Smooth muscle cell (in vitro differentiated cells): ENCODE data around the gene MAGI1. TPM values are rescaled to one million over a fixed set of nuclear protein-coding genes. Genes with fewer than 3 reads are reported as not detected.
"Not testable (repeated sequence)": the region's sequence is repeated elsewhere in the genome, so short reads cannot be mapped to it uniquely, and the experiment has no call there.

Experiments used
- DNase-seq: peaks from one replicate; lab custom pipeline; 2025; ENCODE audit not compliant: unreplicated experiment; lab: John Stamatoyannopoulos, UW
- H2AFZ ChIP-seq: fragments of 200-600 bp; sonication (generic); 2 replicates; pipeline ENCODE4 v1.6.0; 2016; ENCODE audit warnings: antibody characterized with exemption, low read depth, mild to moderate bottlenecking
- H3F3A ChIP-seq: fragments of 200-600 bp; sonication (generic); 2 replicates; pipeline ENCODE4 v1.6.0; 2017; ENCODE audit warnings: antibody characterized with exemption, low read depth
- H3K27ac ChIP-seq: fragments of 200-600 bp; sonication (generic); 2 replicates; pipeline ENCODE4 v1.5.1; 2016; ENCODE audit warnings: low read depth, mild to moderate bottlenecking
- H3K27me3 ChIP-seq: fragments of 200-600 bp; sonication (generic); 2 replicates; pipeline ENCODE4 v1.6.1; 2016; ENCODE audit warnings: low read depth, mild to moderate bottlenecking
- H3K36me3 ChIP-seq: fragments of 200-600 bp; sonication (generic); 2 replicates; pipeline ENCODE4 v1.5.1; 2016; ENCODE audit warnings: low read depth
- H3K4me1 ChIP-seq: fragments of 200-600 bp; sonication (generic); 2 replicates; pipeline ENCODE4 v1.5.1; 2016; ENCODE audit warnings: low read depth
- H3K4me2 ChIP-seq: fragments of 200-600 bp; sonication (generic); 2 replicates; pipeline ENCODE4 v1.6.0; 2016; ENCODE audit warnings: mild to moderate bottlenecking
- H3K4me3 ChIP-seq: fragments of 200-600 bp; sonication (generic); 2 replicates; pipeline ENCODE4 v1.5.1; 2016; ENCODE audit warnings: mild to moderate bottlenecking
- H3K79me2 ChIP-seq: fragments of 200-600 bp; sonication (generic); 2 replicates; pipeline ENCODE4 v1.6.0; 2016; ENCODE audit warnings: low read depth, mild to moderate bottlenecking
- H3K9ac ChIP-seq: fragments of 200-600 bp; sonication (generic); 2 replicates; pipeline ENCODE4 v1.6.0; 2016; ENCODE audit warnings: low read depth
- H3K9me3 ChIP-seq: fragments of 200-600 bp; sonication (generic); replicated peaks from 2 replicates; pipeline ENCODE4 v1.5.1; 2016; ENCODE audit warnings: low read depth
- H4K20me1 ChIP-seq: fragments of 200-600 bp; sonication (generic); 2 replicates; pipeline ENCODE4 v1.6.0; 2016; ENCODE audit warnings: low read depth
- WGBS: methylation state at CpG from one replicate; pipeline ENCODE4 v1.1.7; 2016; ENCODE audit warnings: low lambda C conversion rate; 5-methylcytosine and 5-hydroxymethylcytosine counted together
- polyA plus RNA-seq: library from polyadenylated mRNA; unstranded; fragments of >200 nt; fragmentation: Nextera tagmentation; extraction: Ambion mirVana; gene quantifications from 2 replicates; pipeline ENCODE4 v1.2.1, GENCODE V29; 2016
- total RNA-seq: library from RNA; depleted of rRNA; stranded (reverse); fragments of >200 nt; gene quantifications from 2 replicates; pipeline ENCODE4 v1.2.3, GENCODE V29; 2014
- TF ChIP-seq, protein P1 (sequence below): fragments of 200-600 bp; sonication (generic); IDR thresholded peaks from 2 replicates; pipeline ENCODE4 v1.5.1; 2017; ENCODE audit warnings: borderline replicate concordance, mild to moderate bottlenecking, antibody characterized with exemption; ENCODE audit not compliant: insufficient read depth, poor library complexity, severe bottlenecking

The MAGI1 gene
- total and polyA plus RNA-seq, 2 experiments from 2014 or later, result 9.9 to 23.3 TPM

DNA sequence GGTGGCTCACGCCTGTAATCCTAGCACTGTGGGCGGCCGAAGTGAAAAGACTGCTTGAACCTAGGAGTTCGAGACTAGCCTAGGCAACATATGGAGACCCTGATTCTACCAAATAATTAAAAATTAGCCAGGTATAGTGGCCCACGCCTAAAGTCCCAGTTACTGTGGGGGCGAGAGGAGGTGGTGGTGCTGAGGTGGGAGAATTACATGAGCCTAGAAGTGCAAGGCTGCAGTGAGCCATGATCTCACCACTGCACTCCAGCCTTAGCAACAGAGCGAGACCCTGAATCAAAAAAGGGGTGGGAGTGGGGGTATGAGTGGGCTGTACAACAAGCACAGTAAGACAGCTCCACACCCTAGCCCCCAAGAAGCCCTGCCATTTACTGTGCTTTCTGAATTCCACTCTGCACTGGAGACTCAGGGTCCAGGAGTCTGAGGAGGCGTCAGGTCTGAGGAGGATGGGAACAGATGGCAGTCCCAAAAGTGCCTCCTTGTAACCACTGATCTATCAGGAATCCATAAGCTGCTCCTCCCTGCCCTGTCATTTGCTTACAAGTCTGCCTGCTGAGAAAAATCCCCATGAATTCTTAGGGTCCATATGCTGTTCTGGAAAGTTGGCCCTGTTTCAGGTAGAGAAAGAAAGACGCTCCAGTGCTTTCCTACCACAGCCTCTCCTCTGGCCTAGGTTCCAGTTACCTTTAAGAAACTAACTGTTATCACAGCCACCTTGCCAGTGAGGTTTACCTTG lies 171.1 kb downstream of the MAGI1 start:
- TF ChIP-seq, protein P1, sequence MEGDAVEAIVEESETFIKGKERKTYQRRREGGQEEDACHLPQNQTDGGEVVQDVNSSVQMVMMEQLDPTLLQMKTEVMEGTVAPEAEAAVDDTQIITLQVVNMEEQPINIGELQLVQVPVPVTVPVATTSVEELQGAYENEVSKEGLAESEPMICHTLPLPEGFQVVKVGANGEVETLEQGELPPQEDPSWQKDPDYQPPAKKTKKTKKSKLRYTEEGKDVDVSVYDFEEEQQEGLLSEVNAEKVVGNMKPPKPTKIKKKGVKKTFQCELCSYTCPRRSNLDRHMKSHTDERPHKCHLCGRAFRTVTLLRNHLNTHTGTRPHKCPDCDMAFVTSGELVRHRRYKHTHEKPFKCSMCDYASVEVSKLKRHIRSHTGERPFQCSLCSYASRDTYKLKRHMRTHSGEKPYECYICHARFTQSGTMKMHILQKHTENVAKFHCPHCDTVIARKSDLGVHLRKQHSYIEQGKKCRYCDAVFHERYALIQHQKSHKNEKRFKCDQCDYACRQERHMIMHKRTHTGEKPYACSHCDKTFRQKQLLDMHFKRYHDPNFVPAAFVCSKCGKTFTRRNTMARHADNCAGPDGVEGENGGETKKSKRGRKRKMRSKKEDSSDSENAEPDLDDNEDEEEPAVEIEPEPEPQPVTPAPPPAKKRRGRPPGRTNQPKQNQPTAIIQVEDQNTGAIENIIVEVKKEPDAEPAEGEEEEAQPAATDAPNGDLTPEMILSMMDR, result no peak
- DNase-seq, result no peak
- H3K4me3 ChIP-seq, result no peak overlapping the region
- H3K4me2 ChIP-seq, result no peak overlapping the region
- H3K79me2 ChIP-seq, result peaks cover 6% of the 10 kb centered on the region
- H3K36me3 ChIP-seq, result no peaks in the 10 kb centered on the region
- H3F3A ChIP-seq, result no peaks in the 10 kb centered on the region
- WGBS, result 89% methylated on average over 9 of the region's 9 CpGs
- H2AFZ ChIP-seq, result no peak overlapping the region
- H3K27me3 ChIP-seq, result no peaks in the 10 kb centered on the region
- H4K20me1 ChIP-seq, result peaks cover 78% of the 10 kb centered on the region
- H3K27ac ChIP-seq, result no peak overlapping the region
- no peaks in the 10 kb centered on the region for H3K9me3 ChIP-seq
- peaks cover 7% of the 10 kb centered on the region for H3K4me1 ChIP-seq
- no peak overlapping the region for H3K9ac ChIP-seq

DNA sequence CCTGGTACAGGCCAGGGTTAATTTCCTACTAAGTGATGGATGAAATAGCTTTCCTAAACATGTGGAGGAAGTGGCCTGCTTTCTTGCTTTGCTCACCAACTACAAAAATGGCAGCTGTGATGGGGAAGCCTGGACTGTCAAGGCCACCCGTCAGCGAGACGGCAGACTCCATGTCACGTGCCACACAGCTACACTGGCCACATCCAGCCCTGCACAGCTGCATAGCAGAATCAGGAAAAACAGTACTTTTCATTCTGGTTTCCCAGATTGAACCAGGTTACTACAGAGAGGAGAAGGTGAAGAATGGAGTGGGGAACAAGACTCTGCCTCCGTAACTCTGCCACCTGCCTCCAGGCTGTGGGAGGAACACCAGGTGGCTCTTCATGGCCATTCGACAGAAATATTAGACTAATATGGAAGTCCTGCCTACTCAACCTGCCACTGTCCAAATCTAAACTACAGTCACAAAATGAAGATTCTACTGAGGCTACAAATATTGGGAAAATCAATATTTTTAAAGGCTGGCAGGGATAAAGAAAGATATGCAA lies 174.3 kb downstream of the MAGI1 start:
- Histone ChIP-seq H3F3A (no peaks in the 10 kb centered on the region), H3K4me1 (no peaks in the 10 kb centered on the region), H3K9ac (no peak overlapping the region), H3K9me3 (no peaks in the 10 kb centered on the region), H3K27ac (no peak overlapping the region), H3K27me3 (no peaks in the 10 kb centered on the region), H3K4me2 (no peak overlapping the region), H3K36me3 (no peaks in the 10 kb centered on the region), H3K79me2 (peaks cover 5% of the 10 kb centered on the region), H4K20me1 (peaks cover 82% of the 10 kb centered on the region), H3K4me3 (no peak overlapping the region), H2AFZ (no peak overlapping the region)
- no peak for DNase-seq
- TF ChIP-seq, protein P1, result no peak
- WGBS, result 83% methylated on average over 6 of the region's 6 CpGs

DNA sequence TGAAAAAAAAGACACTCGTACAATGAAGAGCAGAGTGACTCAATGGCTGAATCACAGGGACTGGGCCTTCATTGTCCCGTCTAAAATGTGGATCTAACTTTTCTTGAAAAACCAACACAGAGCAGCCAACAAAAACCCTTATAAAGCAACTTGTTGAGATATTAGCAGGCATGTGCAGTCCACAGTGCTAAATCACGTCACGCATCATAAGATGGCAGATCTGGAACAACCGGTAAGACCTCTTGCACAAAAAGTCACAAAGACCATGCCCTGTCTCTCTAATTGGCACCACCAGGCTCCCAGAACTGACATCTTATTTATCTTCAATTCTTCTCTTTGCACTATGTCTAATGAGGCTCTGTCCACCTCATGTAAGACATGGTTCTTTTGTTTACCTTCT lies 177.0 kb downstream of the MAGI1 start:
- WGBS, result 83% methylated on average over 5 of the region's 5 CpGs
- H3K79me2 ChIP-seq, result peaks cover 8% of the 10 kb centered on the region

DNA sequence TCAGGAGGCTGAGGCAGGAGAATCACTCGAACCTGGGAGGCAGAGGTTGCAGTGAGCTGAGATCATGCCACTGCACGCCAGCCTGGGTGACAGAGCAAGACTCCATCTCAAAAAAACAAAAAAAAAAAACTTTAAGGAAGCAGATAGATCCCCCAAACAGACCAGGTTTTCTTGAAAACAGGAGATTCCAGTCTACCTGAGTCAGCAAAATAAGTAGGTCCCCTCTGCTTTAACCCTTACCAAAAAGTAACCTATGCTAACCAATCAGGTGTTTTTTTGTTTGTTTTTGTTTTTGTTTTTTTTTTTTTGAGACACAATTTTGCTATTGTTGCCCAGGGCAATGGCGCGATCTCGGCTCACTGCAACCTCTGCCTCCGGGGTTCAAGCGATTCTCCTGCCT lies 179.1 kb downstream of the MAGI1 start:
- H3K79me2 ChIP-seq, H2AFZ ChIP-seq, H3K27ac ChIP-seq, H3K9me3 ChIP-seq, DNase-seq, H3K36me3 ChIP-seq, H3K4me3 ChIP-seq, H3K27me3 ChIP-seq, H3K4me1 ChIP-seq, H3F3A ChIP-seq, H3K4me2 ChIP-seq, H3K9ac ChIP-seq: not testable (repeated sequence)
- peaks cover 72% of the 10 kb centered on the region for H4K20me1 ChIP-seq
- WGBS, result 97% methylated on average over 7 of the region's 7 CpGs

More for the DNA sequence above, 177.0 kb downstream of the MAGI1 start:
- Histone ChIP-seq H4K20me1 (peaks cover 72% of the 10 kb centered on the region), H3K9ac (no peak overlapping the region), H3K9me3 (no peaks in the 10 kb centered on the region), H3K27ac (no peak overlapping the region), H3F3A (no peaks in the 10 kb centered on the region), H3K4me2 (no peak overlapping the region), H3K36me3 (no peaks in the 10 kb centered on the region), H3K27me3 (no peaks in the 10 kb centered on the region), H3K4me1 (no peaks in the 10 kb centered on the region), H2AFZ (no peak overlapping the region), H3K4me3 (no peak overlapping the region)
- DNase-seq, result no peak
- TF ChIP-seq, protein P1, result no peak
